GM12878 (cell line): ENCODE measurements around the gene HOXB3. TPM values are rescaled to one million over a fixed set of nuclear protein-coding genes. Genes with fewer than 3 reads are reported as not detected.
A peak's percentile ranks its signal among the peaks of the same experiment; 100 is the strongest.

Experiments used
- ATAC-seq: fragments of 200-7000 bp; cut with Tn5 transposase; 3 replicates; pipeline ENCODE4 v1.9.1; 2020; ENCODE audit warnings: mild to moderate bottlenecking, moderate library complexity
- BruUV-seq: library from RNA; stranded (reverse); fragments of 400-500 nt; replicated peaks from 2 replicates; lab custom pipeline; 2021; lab: Mats Ljungman, UMichigan
- CTCF ChIA-PET: fragments of 300-600 bp; sonication (Branson Sonifier 250); formaldehyde crosslinking; extraction: SDS; loops from one replicate; lab custom pipeline; 2021; ENCODE audit warnings: inconsistent platforms; lab: Yijun Ruan, JAX
- POLR2A ChIA-PET: fragments of 350-600 bp; formaldehyde crosslinking; extraction: SDS; loops from one replicate; lab custom pipeline; 2021; ENCODE audit warnings: inconsistent platforms; lab: Charles Lee
- RAD21 ChIA-PET: fragments of 300-600 bp; sonication (Branson Sonifier 250); formaldehyde crosslinking; loops from one replicate; lab custom pipeline; 2023; ENCODE audit warnings: antibody characterized with exemption; ENCODE audit not compliant: unreplicated experiment; lab: Charles Lee
- SMC1A ChIA-PET: fragments of 300-600 bp; sonication (Branson Sonifier 250); formaldehyde crosslinking; loops from one replicate; lab custom pipeline; 2023; ENCODE audit not compliant: unreplicated experiment, uncharacterized antibody; lab: Charles Lee
- DNase-seq: peaks from one replicate; pipeline ENCODE4 v3.0.0-alpha.2; 2011; ENCODE audit warnings: low read depth, low spot score
- FAIRE-seq: peaks from 3 replicates; lab custom pipeline; 2011; peaks lifted over from hg19 to GRCh38; lab: Jason Lieb, UNC
- H2AFZ ChIP-seq: 2 replicates; pipeline ENCODE4 v1.6.0; 2011; ENCODE audit warnings: low read depth, low read length, control low read depth; ENCODE audit not compliant: control insufficient read depth
- H3K27ac ChIP-seq: 2 replicates; pipeline ENCODE4 v1.5.1; 2011; ENCODE audit warnings: control low read depth; ENCODE audit not compliant: control insufficient read depth, insufficient read depth
- H3K27me3 ChIP-seq, 2 experiments: replicated peaks in 1 of 2; 2 replicates each; pipeline versions ENCODE4 v1.6.0 to v1.6.1; 2011; ENCODE audit warnings: low read length in 1 of 2; ENCODE audit not compliant: control insufficient read depth in 2 of 2, insufficient read depth in 2 of 2
- H3K36me3 ChIP-seq, 2 experiments: 2 replicates each; pipeline ENCODE4 v1.5.1; 2011; ENCODE audit warnings: low read length in 1 of 2; ENCODE audit not compliant: control insufficient read depth in 2 of 2, insufficient read depth in 2 of 2
- H3K4me1 ChIP-seq: 2 replicates; pipeline ENCODE4 v1.6.1; 2011; ENCODE audit warnings: mild to moderate bottlenecking, low read length, moderate library complexity, mixed read lengths; ENCODE audit not compliant: control insufficient read depth, insufficient read depth
- H3K4me2 ChIP-seq: 2 replicates; pipeline ENCODE4 v1.6.0; 2011; ENCODE audit warnings: control low read depth; ENCODE audit not compliant: control insufficient read depth, insufficient read depth
- H3K4me3 ChIP-seq: fragments of 200-600 bp; sonication (generic); 2 replicates; pipeline ENCODE4 v1.5.1; 2016
- H3K79me2 ChIP-seq: 2 replicates; pipeline ENCODE4 v1.6.0; 2011; ENCODE audit warnings: low read length; ENCODE audit not compliant: control insufficient read depth, insufficient read depth
- H3K9ac ChIP-seq: 2 replicates; pipeline ENCODE4 v1.8.0; 2011; ENCODE audit warnings: low read length, control low read depth, mixed read lengths; ENCODE audit not compliant: control insufficient read depth, insufficient read depth
- H3K9me3 ChIP-seq: replicated peaks from 3 replicates; pipeline ENCODE4 v1.5.1; 2011; ENCODE audit warnings: mild to moderate bottlenecking, low read length; ENCODE audit not compliant: control insufficient read depth, insufficient read depth
- H4K20me1 ChIP-seq: 2 replicates; pipeline ENCODE4 v1.6.0; 2011; ENCODE audit not compliant: control insufficient read depth, insufficient read depth
- BACH1 ChIP-seq: fragments of 450-650 bp; IDR thresholded peaks from 2 replicates; pipeline ENCODE4 v1.6.1; 2017; ENCODE audit warnings: mild to moderate bottlenecking, borderline replicate concordance
- BHLHE40 ChIP-seq, 2 experiments: fragments of 450-650 bp in 1 of 2; IDR thresholded peaks; 2 replicates each; pipeline ENCODE4 v1.6.1; 2011 to 2017; ENCODE audit warnings: low read depth in 2 of 2, borderline replicate concordance in 1 of 2, improper control_type of control experiment in 1 of 2, low read length in 1 of 2, mild to moderate bottlenecking in 1 of 2
- E2F4 ChIP-seq: IDR thresholded peaks from 2 replicates; pipeline ENCODE4 v1.6.1; 2012; ENCODE audit warnings: low read depth, low read length, improper control_type of control experiment
- EGR1 ChIP-seq, 2 experiments: IDR thresholded peaks; 1 replicate in 1 of 2; 2 replicates in 1 of 2; pipeline ENCODE4 v1.6.1; 2011 to 2012; ENCODE audit warnings: low read depth in 2 of 2, low read length in 2 of 2, borderline replicate concordance in 1 of 2, mild to moderate bottlenecking in 1 of 2, moderate library complexity in 1 of 2
- EZH2 ChIP-seq: IDR thresholded peaks from 2 replicates; pipeline ENCODE4 v1.6.1; 2012; ENCODE audit warnings: low read depth, mild to moderate bottlenecking, control low read depth, inconsistent platforms, low read length, borderline replicate concordance; ENCODE audit not compliant: control insufficient read depth
- FOXM1 ChIP-seq: IDR thresholded peaks from 2 replicates; pipeline ENCODE4 v1.6.1; 2012; ENCODE audit warnings: low read depth, mild to moderate bottlenecking, inconsistent platforms, low read length, moderate library complexity
- GATAD2B ChIP-seq: fragments of 450-650 bp; conservative IDR thresholded peaks from 2 replicates; pipeline ENCODE4 v1.6.1; 2017; ENCODE audit warnings: low read depth, mild to moderate bottlenecking, moderate library complexity
- HDAC6 ChIP-seq: fragments of 200-600 bp; sonication (generic); IDR thresholded peaks from one replicate; pipeline ENCODE4 v1.8.0; 2017; ENCODE audit warnings: antibody characterized with exemption; ENCODE audit not compliant: unreplicated experiment
- IKZF1 ChIP-seq: fragments of 450-650 bp; conservative IDR thresholded peaks from 2 replicates; pipeline ENCODE4 v1.6.1; 2017; ENCODE audit warnings: antibody characterized with exemption, mild to moderate bottlenecking
- RB1 ChIP-seq: fragments of 450-650 bp; formaldehyde crosslinking; IDR thresholded peaks from 2 replicates; pipeline ENCODE4 v1.6.1; 2017; ENCODE audit warnings: mild to moderate bottlenecking, borderline replicate concordance
- SP1 ChIP-seq: IDR thresholded peaks from one replicate; pipeline ENCODE4 v1.6.1; 2011; ENCODE audit warnings: low read depth, low read length
- SUZ12 ChIP-seq: fragments of 200-600 bp; sonication (generic); IDR thresholded peaks from one replicate; pipeline ENCODE4 v1.6.1; 2018; ENCODE audit warnings: antibody characterized with exemption, mild to moderate bottlenecking; ENCODE audit not compliant: unreplicated experiment
- TCF3 ChIP-seq: IDR thresholded peaks from 2 replicates; pipeline ENCODE4 v1.6.1; 2012; ENCODE audit warnings: low read depth, mild to moderate bottlenecking, low read length, borderline replicate concordance; ENCODE audit not compliant: insufficient read depth
- TCF7 ChIP-seq: IDR thresholded peaks from 2 replicates; pipeline ENCODE4 v1.6.1; 2014; ENCODE audit warnings: antibody characterized with exemption, borderline replicate concordance
- ZBTB4 ChIP-seq: fragments of 450-650 bp; formaldehyde crosslinking; IDR thresholded peaks from 2 replicates; pipeline ENCODE4 v1.4.0; 2022; ENCODE audit warnings: mild to moderate bottlenecking, moderate library complexity
- WGBS: methylation state at CpG from one replicate; pipeline ENCODE4 v1.1.6; 2016; ENCODE audit warnings: low lambda C conversion rate; ENCODE audit not compliant: insufficient replicate concordance, insufficient coverage; ENCODE audit errors: missing lambda C conversion rate; 5-methylcytosine and 5-hydroxymethylcytosine counted together
- in situ Hi-C: fragments of 300-500 bp; cut with MboI; formaldehyde crosslinking; loops from 9 replicates; pipeline ENCODE4 v1.14.3; 2018; ENCODE audit warnings: mixed read lengths
- intact Hi-C: fragments of 100-400 bp; cut with micrococcal nuclease; formaldehyde crosslinking; loops from one replicate; pipeline ENCODE4 v1.14.2; 2022; ENCODE audit not compliant: unreplicated experiment
- polyA plus RNA-seq, 11 experiments: library from polyadenylated mRNA; depleted of rRNA in 4 of 11; unstranded in 6 of 11; stranded (reverse) in 5 of 11; fragments of >200 nt; fragmentation: Nextera tagmentation in 4 of 11; fragmentation: Illumina TruSeq in 1 of 11; extraction: Ambion mirVana in 4 of 11; extraction: Trizol in 1 of 11; gene quantifications; 1 replicate in 1 of 11; 2 replicates in 10 of 11; pipeline versions ENCODE4 v1.2.1 to v1.2.3, GENCODE V29; 2011 to 2016; ENCODE audit warnings: inconsistent platforms in 2 of 11, missing spikeins in 2 of 11, low read depth in 1 of 11
- total RNA-seq, 4 experiments: library from RNA; depleted of rRNA in 3 of 4; stranded (reverse); fragments of >200 nt in 3 of 4; fragmentation: Illumina TruSeq in 1 of 4; extraction: Trizol in 1 of 4; gene quantifications; 2 replicates each; pipeline versions ENCODE4 v1.2.1 to v1.2.3, GENCODE V29; 2013 to 2021

HOXB3 gene
- total and polyA plus RNA-seq, 10 of the 15 experiments (the other 5 are each of a cell fraction or from before 2014, with no cell fraction given): 0.19 to 7.7 (median 2.9) TPM

DNA sequence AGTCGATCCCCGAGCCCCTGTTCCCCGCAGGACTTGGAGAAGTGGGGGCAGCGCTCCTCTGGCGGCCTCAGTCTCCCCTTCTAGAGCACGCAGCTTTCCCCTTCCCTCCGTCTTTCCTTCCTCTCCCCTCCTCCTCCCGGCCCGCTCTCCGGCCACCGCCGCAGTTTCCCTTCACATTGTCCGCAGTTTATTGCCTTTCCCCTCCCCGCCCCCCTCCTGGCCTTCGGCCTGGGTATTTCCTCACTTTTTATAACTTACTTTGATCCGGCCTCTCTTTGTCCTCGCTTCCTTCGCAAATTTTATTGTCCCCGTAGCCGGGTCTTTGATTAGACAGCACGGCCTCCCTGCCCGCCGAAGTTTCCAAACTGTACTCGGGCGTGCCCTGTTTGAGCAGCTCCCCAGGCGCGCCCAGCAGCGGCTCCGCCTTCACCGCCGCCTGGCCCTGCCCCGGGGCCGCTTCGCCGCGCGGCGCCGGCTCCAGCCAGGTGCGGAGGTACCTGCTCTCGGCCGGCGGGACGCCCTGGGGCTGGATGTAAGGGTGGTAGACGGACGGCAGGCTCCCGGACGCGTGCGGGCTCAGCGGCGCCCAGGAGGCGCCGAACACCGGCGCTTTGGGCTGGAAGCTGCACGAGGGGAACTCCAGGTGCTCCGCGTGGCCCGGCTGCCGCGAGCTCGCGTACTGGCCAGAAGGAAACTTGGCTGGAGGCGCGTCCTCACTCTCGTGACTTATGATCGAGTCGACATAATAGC lies 35.6 kb upstream of the HOXB3 start:
- no TSS peak for BruUV-seq
- ChIA-PET CTCF (interaction anchor here (0.8 to 2.4 kb wide), 5 partner anchors 9 to 600 kb away, joined by 3 to 16 read pairs (median 3); no protein-coding TSS in a partner anchor), POLR2A (interaction anchor here (0.6 kb wide), 1 partner anchor 16 kb away, joined by 3 read pairs; no protein-coding TSS in a partner anchor), SMC1A (interaction anchor here (1.4 kb wide), 1 partner anchor 8 kb away, joined by 3 read pairs; no protein-coding TSS in a partner anchor), RAD21 (interaction anchor here (0.8 to 1.4 kb wide), 5 partner anchors 11 to 600 kb away, joined by 3 to 4 read pairs (median 3); no protein-coding TSS in a partner anchor)
- Histone ChIP-seq H3K36me3 (no peaks in the 10 kb centered on the region; a peak in 1 of 4 replicates), H3K79me2 (no peaks in the 10 kb centered on the region), H4K20me1 (no peaks in the 10 kb centered on the region), H3K27ac (no peak overlapping the region), H3K4me2 (peak overlapping the region; percentile 79), H3K9me3 (no peaks in the 10 kb centered on the region), H3K4me1 (no peaks in the 10 kb centered on the region), H3K4me3 (peak overlapping the region; percentile 65), H2AFZ (no peak overlapping the region), H3K9ac (no peak overlapping the region), H3K27me3 (peaks cover 36% of the 10 kb centered on the region in 2 experiments)
- in situ Hi-C loops: loop anchor here (10.0 kb wide), 1 partner anchor 781 kb away; the partner anchor contains the start of gene SCRN2
- intact Hi-C loops: no loop called here
- FAIRE-seq (no peak), DNase-seq (no peak), ATAC-seq (peak; percentile 87)
- WGBS: 8% methylated on average over 57 of the region's 69 CpGs
- TF ChIP-seq SP1 (no peak), EGR1 (IDR thresholded peaks at IDR 0.05; ENCODE audit: borderline replicate concordance in 1 of 2, low read depth in 2 of 2, low read length in 2 of 2) (no peak), BACH1 (0 out of 2 replicates have a peak, but pooled peaks have one; percentile 25), FOXM1 (no peak), BHLHE40 (IDR thresholded peaks at IDR 0.05; ENCODE audit: borderline replicate concordance in 1 of 2, low read depth in 2 of 2, low read length in 1 of 2) (peak in 1 of 2 experiments; percentile 45; a peak in 1 of 4 replicates), HDAC6 (peak; percentile 74), E2F4 (no peak), SUZ12 (peak; percentile 90), GATAD2B (0 out of 2 replicates have a peak, but pooled peaks have one; percentile 25), TCF3 (no peak), TCF7 (no peak), EZH2 (0 out of 2 replicates have a peak, but pooled peaks have one; percentile 23), IKZF1 (peak; percentile 42), ZBTB4 (CRISPR knock-in tag) (no peak), RB1 (peak; percentile 18; the same call in 1 of the 2 replicates)
